WTC11 (cell line): Measurements from ENCODE around the gene CCDC15. TPM values are rescaled to one million over a fixed set of nuclear protein-coding genes. Genes with fewer than 3 reads are reported as not detected.

Experiments used
- ATAC-seq: fragments of 200-7000 bp; cut with Tn5 transposase; 2 replicates; pipeline ENCODE4 v1.10.0; 2021; ENCODE audit warnings: mild to moderate bottlenecking, moderate library complexity
- CTCF ChIA-PET: fragments of 300-600 bp; sonication (Branson Sonifier 250); formaldehyde crosslinking; loops from one replicate; lab custom pipeline; 2021; ENCODE audit warnings: antibody characterized with exemption; lab: Charles Lee
- POLR2A ChIA-PET: fragments of 350-600 bp; sonication (Branson Sonifier 250); formaldehyde crosslinking; loops from one replicate; lab custom pipeline; 2021; ENCODE audit warnings: antibody characterized with exemption; lab: Charles Lee
- DNase-seq: peaks from one replicate; pipeline ENCODE4 v3.0.0; 2021; ENCODE audit warnings: low spot score
- H3K27ac Mint-ChIP-seq: 2 replicates; pipeline ENCODE4 v1.8.0; 2021; ENCODE audit warnings: mixed read lengths
- H3K27me3 Mint-ChIP-seq: 2 replicates; pipeline ENCODE4 v1.8.0; 2021; ENCODE audit warnings: low read depth, mild to moderate bottlenecking, moderate library complexity, mixed read lengths
- H3K36me3 Mint-ChIP-seq: 2 replicates; pipeline ENCODE4 v1.8.0; 2021; ENCODE audit warnings: mixed read lengths
- H3K4me1 Mint-ChIP-seq: 2 replicates; pipeline ENCODE4 v1.8.0; 2022; ENCODE audit warnings: mixed read lengths
- H3K4me3 Mint-ChIP-seq: 2 replicates; pipeline ENCODE4 v1.8.0; 2021; ENCODE audit warnings: mild to moderate bottlenecking, moderate library complexity, mixed read lengths
- H3K9me3 Mint-ChIP-seq: 2 replicates; pipeline ENCODE4 v1.8.0; 2021; ENCODE audit warnings: mixed read lengths
- ATF6 ChIP-seq: sonication (generic); formaldehyde crosslinking; IDR thresholded peaks from 2 replicates; pipeline ENCODE4 v1.8.1; 2023; ENCODE audit warnings: mild to moderate bottlenecking, missing genetic modification reagents
- CREB1 ChIP-seq: sonication (generic); formaldehyde crosslinking; IDR thresholded peaks from 2 replicates; pipeline ENCODE4 v1.8.0; 2023; ENCODE audit warnings: mild to moderate bottlenecking, missing genetic modification reagents
- E2F5 ChIP-seq: sonication (generic); formaldehyde crosslinking; IDR thresholded peaks from 2 replicates; pipeline ENCODE4 v1.8.1; 2022; ENCODE audit warnings: mild to moderate bottlenecking, moderate library complexity, missing genetic modification reagents
- ELF4 ChIP-seq: sonication (generic); formaldehyde crosslinking; IDR thresholded peaks from 2 replicates; pipeline ENCODE4 v1.8.1; 2022; ENCODE audit warnings: low read depth, mild to moderate bottlenecking, moderate library complexity, missing genetic modification reagents
- EMX1 ChIP-seq: fragments of 250-450 bp; sonication (Bioruptor Pico); IDR thresholded peaks from 2 replicates; pipeline ENCODE4 v1.8.0; 2021; ENCODE audit warnings: mild to moderate bottlenecking
- ESRRA ChIP-seq: sonication (generic); formaldehyde crosslinking; IDR thresholded peaks from 2 replicates; pipeline ENCODE4 v1.8.1; 2022; ENCODE audit warnings: mild to moderate bottlenecking, missing genetic modification reagents, borderline replicate concordance
- FOXK1 ChIP-seq: sonication (generic); formaldehyde crosslinking; IDR thresholded peaks from 2 replicates; pipeline ENCODE4 v1.8.0; 2022; ENCODE audit warnings: mild to moderate bottlenecking, moderate library complexity, missing genetic modification reagents
- FOXP1 ChIP-seq: sonication (generic); formaldehyde crosslinking; IDR thresholded peaks from 2 replicates; pipeline ENCODE4 v1.8.0; 2022; ENCODE audit warnings: missing genetic modification reagents, mild to moderate bottlenecking, moderate library complexity, borderline replicate concordance
- GABPB1 ChIP-seq: sonication (generic); formaldehyde crosslinking; IDR thresholded peaks from 2 replicates; pipeline ENCODE4 v1.8.1; 2023; ENCODE audit warnings: mild to moderate bottlenecking, missing genetic modification reagents
- IRF1 ChIP-seq: sonication (generic); formaldehyde crosslinking; IDR thresholded peaks from 2 replicates; pipeline ENCODE4 v1.8.0; 2023; ENCODE audit warnings: missing genetic modification reagents
- IRF2 ChIP-seq: sonication (generic); formaldehyde crosslinking; IDR thresholded peaks from 2 replicates; pipeline ENCODE4 v1.8.0; 2022; ENCODE audit warnings: low read depth, missing genetic modification reagents, borderline replicate concordance
- MAX ChIP-seq: sonication (generic); formaldehyde crosslinking; IDR thresholded peaks from 2 replicates; pipeline ENCODE4 v1.8.0; 2022; ENCODE audit warnings: mild to moderate bottlenecking, missing genetic modification reagents
- MXD4 ChIP-seq: fragments of 250-450 bp; sonication (Bioruptor Pico); IDR thresholded peaks from 2 replicates; pipeline ENCODE4 v1.8.0; 2021; ENCODE audit warnings: mild to moderate bottlenecking, moderate library complexity, borderline replicate concordance
- NFATC4 ChIP-seq: fragments of 250-450 bp; sonication (Bioruptor Pico); IDR thresholded peaks from 2 replicates; pipeline ENCODE4 v1.9.0; 2021; ENCODE audit warnings: mild to moderate bottlenecking
- NR1H2 ChIP-seq: sonication (generic); formaldehyde crosslinking; IDR thresholded peaks from 2 replicates; pipeline ENCODE4 v1.9.0; 2021; ENCODE audit warnings: mild to moderate bottlenecking, moderate library complexity, missing genetic modification reagents
- TEAD1 ChIP-seq: sonication (generic); formaldehyde crosslinking; IDR thresholded peaks from 2 replicates; pipeline ENCODE4 v1.8.0; 2022; ENCODE audit warnings: mild to moderate bottlenecking, missing genetic modification reagents
- TEAD4 ChIP-seq: sonication (generic); formaldehyde crosslinking; IDR thresholded peaks from 2 replicates; pipeline ENCODE4 v1.8.0; 2022; ENCODE audit warnings: mild to moderate bottlenecking, missing genetic modification reagents
- USF2 ChIP-seq: sonication (generic); formaldehyde crosslinking; IDR thresholded peaks from 2 replicates; pipeline ENCODE4 v1.8.1; 2023; ENCODE audit warnings: mild to moderate bottlenecking, missing genetic modification reagents, moderate library complexity
- ZBTB21 ChIP-seq: sonication (generic); formaldehyde crosslinking; IDR thresholded peaks from 2 replicates; pipeline ENCODE4 v1.8.1; 2023; ENCODE audit warnings: mild to moderate bottlenecking, missing genetic modification reagents, borderline replicate concordance
- ZBTB43 ChIP-seq: sonication (generic); formaldehyde crosslinking; IDR thresholded peaks from 2 replicates; pipeline ENCODE4 v1.8.1; 2023; ENCODE audit warnings: mild to moderate bottlenecking, missing genetic modification reagents
- ZNF121 ChIP-seq: sonication (generic); formaldehyde crosslinking; IDR thresholded peaks from 2 replicates; pipeline ENCODE4 v1.8.0; 2023; ENCODE audit warnings: missing genetic modification reagents
- ZNF263 ChIP-seq: sonication (generic); formaldehyde crosslinking; IDR thresholded peaks from 2 replicates; pipeline ENCODE4 v1.8.1; 2022; ENCODE audit warnings: low read depth, mild to moderate bottlenecking, moderate library complexity, missing genetic modification reagents
- ZNF281 ChIP-seq: sonication (generic); formaldehyde crosslinking; IDR thresholded peaks from 2 replicates; pipeline ENCODE4 v1.8.0; 2023; ENCODE audit warnings: mild to moderate bottlenecking, missing genetic modification reagents
- ZNF425 ChIP-seq: fragments of 250-450 bp; sonication (Bioruptor Pico); conservative IDR thresholded peaks from 2 replicates; pipeline ENCODE4 v1.9.0; 2021; ENCODE audit warnings: mild to moderate bottlenecking
- total RNA-seq: library from RNA; stranded (reverse); gene quantifications from 3 replicates; pipeline ENCODE4 v1.2.3, GENCODE V29; 2021

CCDC15 gene
- total RNA-seq, 1 experiment from 2014 or later, result 2.4 TPM

- H3K27me3 Mint-ChIP-seq, result peaks cover 69% of the 10 kb centered on the region
- no peak for DNase-seq
- peaks cover 10% of the 10 kb centered on the region for H3K36me3 Mint-ChIP-seq
- POLR2A ChIA-PET, result no interaction called here
- H3K27ac Mint-ChIP-seq, result no peak overlapping the region
- ATAC-seq, result no peak
- no peaks in the 10 kb centered on the region for H3K4me1 Mint-ChIP-seq
- TF ChIP-seq NFATC4 (CRISPR knock-in tag) (no peak), ATF6 (no peak), ZNF425 (CRISPR knock-in tag) (no peak), IRF1 (CRISPR knock-in tag) (no peak), ZNF263 (CRISPR knock-in tag) (no peak), TEAD4 (CRISPR knock-in tag) (no peak), FOXK1 (no peak), FOXP1 (no peak), NR1H2 (CRISPR knock-in tag) (no peak), EMX1 (CRISPR knock-in tag) (no peak), E2F5 (no peak), ELF4 (CRISPR knock-in tag) (no peak), ZNF121 (no peak)
- no peak overlapping the region for H3K4me3 Mint-ChIP-seq
- CTCF ChIA-PET, result no interaction called here
- peaks cover 34% of the 10 kb centered on the region for H3K9me3 Mint-ChIP-seq
Measured at GRCh38 chr11:124916370-124916710, 37.7 kb upstream of the CCDC15 start.

GRCh38 chr11:124917115-124917637, 36.8 kb upstream of the CCDC15 start:
- Mint-ChIP-seq H3K9me3 (peaks cover 26% of the 10 kb centered on the region), H3K4me3 (no peak overlapping the region), H3K36me3 (peaks cover 3% of the 10 kb centered on the region; the same call in 1 of the 2 replicates), H3K27me3 (peaks cover 72% of the 10 kb centered on the region), H3K4me1 (no peaks in the 10 kb centered on the region), H3K27ac (no peak overlapping the region)
- ChIA-PET CTCF (interaction anchor here (0.8 kb wide), 1 partner anchor 50 kb away, joined by 3 read pairs; no protein-coding TSS in a partner anchor), POLR2A (no interaction called here)
- TF ChIP-seq MXD4 (CRISPR knock-in tag), result no peak
- TF ChIP-seq CREB1 (CRISPR knock-in tag), result no peak
- no peak for TF ChIP-seq IRF2 (CRISPR knock-in tag)
- no peak for TF ChIP-seq TEAD1 (CRISPR knock-in tag)
- TF ChIP-seq ZNF263 (CRISPR knock-in tag), result no peak
- no peak for TF ChIP-seq ESRRA (CRISPR knock-in tag)
- no peak for TF ChIP-seq ZBTB21
- no peak for TF ChIP-seq USF2 (CRISPR knock-in tag)
- 0 out of 2 replicates have a peak, but pooled peaks have one; percentile 14 for TF ChIP-seq MAX (CRISPR knock-in tag)
- TF ChIP-seq ZBTB43 (CRISPR knock-in tag), result no peak
- peak; percentile 92 for TF ChIP-seq GABPB1 (CRISPR knock-in tag)
- no peak for TF ChIP-seq IRF1 (CRISPR knock-in tag)
- no peak for TF ChIP-seq ZNF121
- no peak for TF ChIP-seq ZNF281 (CRISPR knock-in tag)
- DNase-seq, result no peak
- no peak for ATAC-seq
